Measurements from ENCODE around the gene RSPO4. TPM values are rescaled to one million over a fixed set of nuclear protein-coding genes. Genes with fewer than 3 reads are reported as not detected.

The RSPO4 gene
- total RNA-seq, 2 experiments from 2014 or later, result not detected

DNA sequence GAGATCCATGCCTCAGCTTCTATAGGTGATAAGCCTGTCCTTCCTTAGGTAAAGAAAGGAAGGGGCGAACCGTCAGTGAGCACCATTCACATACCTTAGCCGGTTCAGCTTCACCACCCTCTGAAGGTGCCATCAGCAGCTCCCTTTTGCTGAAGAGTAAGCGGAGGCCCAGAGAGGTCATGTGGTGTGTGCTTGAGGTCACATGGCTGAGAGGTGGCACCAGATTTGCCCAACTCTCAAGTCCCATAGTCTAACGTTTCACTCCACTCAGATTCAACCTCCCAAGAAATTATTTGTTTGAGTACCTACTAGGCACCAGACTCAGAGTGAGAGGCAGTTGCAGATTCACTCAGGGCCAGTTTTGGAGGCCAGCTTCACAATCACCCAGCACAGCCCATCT lies 18.5 kb upstream of the RSPO4 start:
- intact Hi-C loops (cut with micrococcal nuclease; ENCODE audit: unreplicated experiment), result no loop called here
- Histone ChIP-seq H3K9me3 (ENCODE audit: low read length) (no peaks in the 10 kb centered on the region), H3K4me1 (ENCODE audit: insufficient read depth, low read length, poor library complexity, severe bottlenecking) (no peaks in the 10 kb centered on the region), H3K36me3 (ENCODE audit: insufficient read depth, low read length) (no peaks in the 10 kb centered on the region), H3K27ac (ENCODE audit: low read depth, low read length, poor library complexity, severe bottlenecking) (no peak overlapping the region), H3K9me2 (ENCODE audit: insufficient read depth, low read length) (no peaks in the 10 kb centered on the region), H2AFZ (ENCODE audit: low read length) (no peak overlapping the region), H3K4me3 (ENCODE audit: low read depth, low read length, poor library complexity, severe bottlenecking) (no peak overlapping the region), H4K20me1 (ENCODE audit: insufficient read depth, low read length) (no peaks in the 10 kb centered on the region), H3K4me2 (ENCODE audit: low read length) (no peak overlapping the region), H3K79me2 (ENCODE audit: insufficient read depth, low read depth, low read length) (no peaks in the 10 kb centered on the region)
- ChIA-PET CTCF (ENCODE audit: unreplicated experiment) (no interaction called here), POLR2A (no interaction called here)
- TF ChIP-seq EZH2phosphoT487 (IDR thresholded peaks at IDR 0.05; ENCODE audit: borderline replicate concordance, low read depth, low read length), result no peak
- TF ChIP-seq, protein P1, sequence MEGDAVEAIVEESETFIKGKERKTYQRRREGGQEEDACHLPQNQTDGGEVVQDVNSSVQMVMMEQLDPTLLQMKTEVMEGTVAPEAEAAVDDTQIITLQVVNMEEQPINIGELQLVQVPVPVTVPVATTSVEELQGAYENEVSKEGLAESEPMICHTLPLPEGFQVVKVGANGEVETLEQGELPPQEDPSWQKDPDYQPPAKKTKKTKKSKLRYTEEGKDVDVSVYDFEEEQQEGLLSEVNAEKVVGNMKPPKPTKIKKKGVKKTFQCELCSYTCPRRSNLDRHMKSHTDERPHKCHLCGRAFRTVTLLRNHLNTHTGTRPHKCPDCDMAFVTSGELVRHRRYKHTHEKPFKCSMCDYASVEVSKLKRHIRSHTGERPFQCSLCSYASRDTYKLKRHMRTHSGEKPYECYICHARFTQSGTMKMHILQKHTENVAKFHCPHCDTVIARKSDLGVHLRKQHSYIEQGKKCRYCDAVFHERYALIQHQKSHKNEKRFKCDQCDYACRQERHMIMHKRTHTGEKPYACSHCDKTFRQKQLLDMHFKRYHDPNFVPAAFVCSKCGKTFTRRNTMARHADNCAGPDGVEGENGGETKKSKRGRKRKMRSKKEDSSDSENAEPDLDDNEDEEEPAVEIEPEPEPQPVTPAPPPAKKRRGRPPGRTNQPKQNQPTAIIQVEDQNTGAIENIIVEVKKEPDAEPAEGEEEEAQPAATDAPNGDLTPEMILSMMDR (conservative IDR thresholded peaks at IDR 0.05; ENCODE audit: low read length), result no peak
- no TSS peak for BruUV-seq (replicated peaks)
- no peak for DNase-seq (ENCODE audit: low spot score)

DNA sequence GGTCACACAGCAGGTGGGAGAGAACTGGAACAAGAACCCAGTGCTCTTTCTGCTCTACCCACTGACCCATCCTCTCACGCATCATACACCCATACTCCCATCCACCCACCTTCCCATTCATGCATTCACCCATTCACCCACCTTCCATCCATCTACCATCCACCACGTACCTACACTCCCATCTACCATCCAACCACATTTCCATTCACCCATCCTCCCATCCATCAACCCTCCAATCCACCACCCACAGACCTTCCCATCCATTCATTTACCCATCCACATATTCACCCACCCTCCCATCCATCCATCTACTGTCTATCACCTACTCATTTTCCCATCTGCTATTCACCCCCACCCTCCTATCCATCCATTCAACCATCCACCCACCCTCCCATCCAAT lies 17.2 kb upstream of the RSPO4 start:
- intact Hi-C loops (cut with micrococcal nuclease; ENCODE audit: unreplicated experiment), result no loop called here
- no TSS peak for BruUV-seq (replicated peaks)

DNA sequence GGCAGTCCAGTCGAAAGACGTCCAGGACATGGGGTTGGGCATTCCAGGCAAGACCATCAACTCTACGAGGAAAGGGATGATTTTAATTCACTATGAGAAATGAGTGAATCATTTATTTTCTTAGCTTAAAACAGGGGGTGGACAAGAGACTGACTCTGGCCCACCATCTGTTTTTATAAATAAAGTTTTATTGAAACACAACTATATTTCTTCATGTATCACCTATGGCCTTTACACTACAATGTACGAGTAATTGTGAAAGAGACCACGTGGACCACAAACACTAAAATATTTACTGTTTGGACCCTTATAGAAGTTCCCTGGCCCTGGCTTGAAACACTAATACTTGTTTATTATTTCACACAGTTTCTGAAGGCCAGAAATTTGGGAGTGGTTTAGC lies 15.6 kb upstream of the RSPO4 start:
- intact Hi-C loops (cut with micrococcal nuclease; ENCODE audit: unreplicated experiment), result no loop called here
- CTCF ChIA-PET (ENCODE audit: unreplicated experiment), result no interaction called here

More for the DNA sequence above, 17.2 kb upstream of the RSPO4 start:
- H3K9me3 ChIP-seq (ENCODE audit: low read length), result no peaks in the 10 kb centered on the region
- ChIA-PET CTCF (ENCODE audit: unreplicated experiment) (no interaction called here), POLR2A (no interaction called here)
- H3K4me1 ChIP-seq (ENCODE audit: insufficient read depth, low read length, poor library complexity, severe bottlenecking), result no peaks in the 10 kb centered on the region
- no peak overlapping the region for H3K27ac ChIP-seq (ENCODE audit: low read depth, low read length, poor library complexity, severe bottlenecking)
- no peaks in the 10 kb centered on the region for H3K9me2 ChIP-seq (ENCODE audit: insufficient read depth, low read length)
- DNase-seq (ENCODE audit: low spot score), result no peak
- H4K20me1 ChIP-seq (ENCODE audit: insufficient read depth, low read length), result no peaks in the 10 kb centered on the region
- TF ChIP-seq EZH2phosphoT487 (IDR thresholded peaks at IDR 0.05; ENCODE audit: borderline replicate concordance, low read depth, low read length), result no peak
- H2AFZ ChIP-seq (ENCODE audit: low read length), result no peak overlapping the region
- H3K36me3 ChIP-seq (ENCODE audit: insufficient read depth, low read length), result no peaks in the 10 kb centered on the region
- no peaks in the 10 kb centered on the region for H3K79me2 ChIP-seq (ENCODE audit: insufficient read depth, low read depth, low read length)
- no peak overlapping the region for H3K4me3 ChIP-seq (ENCODE audit: low read depth, low read length, poor library complexity, severe bottlenecking)
- H3K4me2 ChIP-seq (ENCODE audit: low read length), result no peak overlapping the region

More for the DNA sequence above, 15.6 kb upstream of the RSPO4 start:
- no peaks in the 10 kb centered on the region for H3K36me3 ChIP-seq (ENCODE audit: insufficient read depth, low read length)
- no peaks in the 10 kb centered on the region for H3K4me1 ChIP-seq (ENCODE audit: insufficient read depth, low read length, poor library complexity, severe bottlenecking)
- no peak overlapping the region for H3K27ac ChIP-seq (ENCODE audit: low read depth, low read length, poor library complexity, severe bottlenecking)
- no peak overlapping the region for H3K4me3 ChIP-seq (ENCODE audit: low read depth, low read length, poor library complexity, severe bottlenecking)
- BruUV-seq (replicated peaks), result no TSS peak
- POLR2A ChIA-PET, result interaction anchor here (0.8 kb wide), 1 partner anchor 126 kb away, joined by 3 read pairs; no protein-coding TSS in a partner anchor
- H3K79me2 ChIP-seq (ENCODE audit: insufficient read depth, low read depth, low read length), result no peaks in the 10 kb centered on the region
- no peak for TF ChIP-seq EZH2phosphoT487 (IDR thresholded peaks at IDR 0.05; ENCODE audit: borderline replicate concordance, low read depth, low read length)
- TF ChIP-seq, protein P1 (conservative IDR thresholded peaks at IDR 0.05; ENCODE audit: low read length), result no peak
- no peak overlapping the region for H2AFZ ChIP-seq (ENCODE audit: low read length)
- no peaks in the 10 kb centered on the region for H3K9me2 ChIP-seq (ENCODE audit: insufficient read depth, low read length)
- DNase-seq (ENCODE audit: low spot score), result no peak
- no peaks in the 10 kb centered on the region for H4K20me1 ChIP-seq (ENCODE audit: insufficient read depth, low read length)
- H3K9me3 ChIP-seq (ENCODE audit: low read length), result no peaks in the 10 kb centered on the region
- no peak overlapping the region for H3K4me2 ChIP-seq (ENCODE audit: low read length)

All from OCI-LY7 (cell line).